Karpas-422 (cell line): Measurements from ENCODE around the gene NR6A1. TPM values are rescaled to one million over a fixed set of nuclear protein-coding genes. Genes with fewer than 3 reads are reported as not detected.

Experiments
- DNase-seq: peaks from one replicate; pipeline ENCODE4 v3.0.0-alpha.2; 2015
- H2AFZ ChIP-seq: fragments of 200-600 bp; sonication (generic); 2 replicates; pipeline ENCODE4 v1.6.1; 2014; ENCODE audit warnings: antibody characterized with exemption, low read length, mixed read lengths
- H3K27ac ChIP-seq: fragments of 200-600 bp; sonication (generic); 2 replicates; pipeline ENCODE4 v1.5.1; 2014; ENCODE audit warnings: mild to moderate bottlenecking, low read length, moderate library complexity
- H3K27me3 ChIP-seq: fragments of 200-600 bp; sonication (generic); 2 replicates; pipeline ENCODE4 v1.6.1; 2014; ENCODE audit warnings: low read length, mixed read lengths
- H3K36me3 ChIP-seq: fragments of 200-600 bp; sonication (generic); 2 replicates; pipeline ENCODE4 v1.6.1; 2014; ENCODE audit warnings: low read length, mixed read lengths; ENCODE audit not compliant: insufficient read depth
- H3K4me1 ChIP-seq: fragments of 200-600 bp; sonication (generic); 2 replicates; pipeline ENCODE4 v1.6.1; 2014; ENCODE audit warnings: mild to moderate bottlenecking, low read length, mixed read lengths
- H3K4me2 ChIP-seq: fragments of 200-600 bp; sonication (generic); 2 replicates; pipeline ENCODE4 v1.6.1; 2014; ENCODE audit warnings: low read length, low read depth, mild to moderate bottlenecking; ENCODE audit not compliant: poor library complexity, severe bottlenecking
- H3K4me3 ChIP-seq: fragments of 200-600 bp; sonication (generic); 2 replicates; pipeline ENCODE4 v1.5.1; 2014; ENCODE audit warnings: mild to moderate bottlenecking, antibody characterized with exemption, low read length, mixed read lengths
- H3K79me2 ChIP-seq: fragments of 200-600 bp; sonication (generic); 2 replicates; pipeline ENCODE4 v1.6.1; 2014; ENCODE audit warnings: mild to moderate bottlenecking, low read length, mixed read lengths
- H3K9ac ChIP-seq: fragments of 200-600 bp; sonication (generic); 2 replicates; pipeline ENCODE4 v1.6.0; 2014; ENCODE audit warnings: low read length
- H3K9me2 ChIP-seq: fragments of 200-600 bp; sonication (generic), shearing (Covaris generic); replicated peaks from 2 replicates; pipeline ENCODE4 v1.6.0; 2014; ENCODE audit warnings: mild to moderate bottlenecking, low read length, moderate library complexity; ENCODE audit not compliant: insufficient read depth
- H3K9me3 ChIP-seq: fragments of 300-700, 200-600 bp; sonication (generic); 2 replicates; pipeline ENCODE4 v1.6.1; 2014; ENCODE audit warnings: low read length, mixed read lengths
- H4K20me1 ChIP-seq: fragments of 200-600 bp; sonication (generic); 2 replicates; pipeline ENCODE4 v1.6.1; 2014; ENCODE audit warnings: mild to moderate bottlenecking, antibody characterized with exemption, low read length, low read depth; ENCODE audit not compliant: insufficient read depth
- total RNA-seq: library from RNA; depleted of rRNA; stranded (reverse); fragments of >200 nt; shearing (Covaris generic); gene quantifications from 2 replicates; pipeline ENCODE4 v1.2.3, GENCODE V29; 2014; ENCODE audit warnings: low replicate concordance

Gene NR6A1
- total RNA-seq, 1 experiment from 2014 or later, result 3.1 TPM

DNA sequence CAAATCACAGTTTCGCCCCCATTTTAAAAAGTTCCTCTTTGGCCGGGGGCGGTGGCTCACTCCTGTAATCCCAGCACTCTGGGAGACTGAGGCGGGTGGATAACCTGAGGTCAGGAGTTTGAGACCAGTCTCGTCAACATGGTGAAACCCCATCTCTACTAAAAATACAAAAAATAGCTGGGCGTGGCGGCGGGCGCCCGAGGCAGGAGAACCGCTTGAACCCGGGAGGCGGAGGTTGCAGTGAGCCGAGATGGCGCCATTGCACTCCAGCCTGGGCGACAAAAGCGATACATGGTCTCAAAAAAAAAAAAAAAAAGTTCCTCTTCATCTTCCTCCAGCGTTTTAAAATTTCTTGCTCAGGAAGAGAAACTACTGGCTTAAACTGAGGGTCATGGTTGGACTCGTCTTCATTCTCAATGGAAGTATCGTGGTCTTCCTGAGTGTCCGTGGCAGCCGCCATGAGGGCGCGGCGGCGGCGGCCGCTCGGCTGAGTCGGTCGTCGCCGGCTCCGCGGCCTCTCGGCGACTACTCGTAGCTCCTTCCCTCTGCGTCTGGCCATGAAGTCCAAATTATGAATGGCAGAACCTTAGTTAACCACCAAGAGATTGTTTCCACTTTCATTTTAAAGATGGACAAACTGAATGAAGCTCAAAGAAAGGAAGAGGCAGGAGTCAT is 171.9 kb downstream of the NR6A1 start:
- H4K20me1 ChIP-seq, result 0 out of 2 replicates have a peak, but pooled peaks cover 5% of the 10 kb centered on the region

DNA sequence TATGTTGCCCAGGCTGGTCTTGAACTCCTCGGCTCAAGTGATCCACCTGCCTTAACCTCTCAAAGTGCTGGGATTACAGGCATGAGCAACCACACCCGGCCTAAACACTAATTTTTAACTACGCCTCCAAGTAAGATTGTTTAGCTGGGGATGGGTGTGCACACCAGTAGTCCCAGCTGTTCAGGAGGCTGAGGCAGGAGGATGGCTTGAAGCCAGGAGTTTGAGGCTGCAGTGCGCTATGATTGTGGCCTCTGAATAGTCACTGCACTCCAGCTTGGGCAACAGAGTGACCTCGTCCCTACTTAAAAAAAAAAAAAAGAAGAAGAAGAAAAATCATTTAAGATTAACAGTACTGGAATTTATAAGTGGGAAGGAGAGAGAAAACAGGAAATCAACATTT is 173.1 kb downstream of the NR6A1 start:
- Histone ChIP-seq H3K4me1 (no peaks in the 10 kb centered on the region), H3K9me2 (no peaks in the 10 kb centered on the region), H3K79me2 (no peaks in the 10 kb centered on the region), H3K27ac (no peak overlapping the region), H3K27me3 (no peaks in the 10 kb centered on the region), H3K9me3 (no peaks in the 10 kb centered on the region), H3K9ac (no peak overlapping the region), H2AFZ (no peak overlapping the region), H3K4me3 (no peak overlapping the region), H3K36me3 (no peaks in the 10 kb centered on the region), H4K20me1 (0 out of 2 replicates have a peak, but pooled peaks cover 3% of the 10 kb centered on the region), H3K4me2 (no peak overlapping the region)
- no peak for DNase-seq

More for the DNA sequence above, 171.9 kb downstream of the NR6A1 start:
- no peaks in the 10 kb centered on the region for H3K9me2 ChIP-seq
- no peaks in the 10 kb centered on the region for H3K36me3 ChIP-seq
- H3K4me1 ChIP-seq, result no peaks in the 10 kb centered on the region
- no peak for DNase-seq
- H3K27me3 ChIP-seq, result no peaks in the 10 kb centered on the region
- H3K4me3 ChIP-seq, result no peak overlapping the region
- H3K27ac ChIP-seq, result no peak overlapping the region
- H3K4me2 ChIP-seq, result no peak overlapping the region
- H2AFZ ChIP-seq, result no peak overlapping the region
- H3K79me2 ChIP-seq, result no peaks in the 10 kb centered on the region
- no peak overlapping the region for H3K9ac ChIP-seq
- no peaks in the 10 kb centered on the region for H3K9me3 ChIP-seq

DNA sequence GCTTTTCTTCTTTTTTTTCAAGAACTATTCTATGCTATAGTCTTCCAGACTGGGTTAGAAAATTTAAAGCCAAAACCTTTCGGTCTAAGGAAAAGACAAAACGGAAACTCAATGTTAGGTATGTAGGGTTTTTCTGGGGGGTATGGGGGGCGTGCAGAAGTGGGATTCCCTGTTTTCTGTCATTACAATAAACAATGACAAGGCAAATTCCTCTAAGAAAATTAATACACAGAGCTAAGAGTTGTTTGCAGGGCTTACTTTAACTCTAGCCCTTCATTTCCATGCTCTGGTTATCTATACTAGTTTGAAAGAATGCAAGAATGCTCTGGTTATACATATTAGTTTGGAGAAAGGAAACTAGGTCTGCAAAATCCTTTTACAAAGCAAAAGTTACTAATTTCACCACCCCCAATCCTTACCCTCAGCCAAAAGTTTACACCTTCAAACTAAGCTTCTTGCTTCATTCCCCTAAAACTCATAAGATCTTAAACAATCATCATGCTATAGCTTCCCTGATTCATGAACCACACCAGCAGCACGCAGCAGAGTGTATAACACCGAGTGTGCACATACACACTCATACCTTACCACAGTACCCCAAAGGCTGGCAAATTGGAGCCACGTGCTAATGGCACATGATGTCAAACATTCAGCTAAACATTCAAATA is 174.8 kb downstream of the NR6A1 start:
- Histone ChIP-seq H3K27ac (no peak overlapping the region), H3K9me2 (no peaks in the 10 kb centered on the region), H3K4me1 (no peaks in the 10 kb centered on the region), H3K36me3 (no peaks in the 10 kb centered on the region), H3K27me3 (no peaks in the 10 kb centered on the region), H3K4me2 (no peak overlapping the region), H3K79me2 (no peaks in the 10 kb centered on the region), H3K9ac (no peak overlapping the region), H3K4me3 (no peak overlapping the region), H2AFZ (no peak overlapping the region), H3K9me3 (no peaks in the 10 kb centered on the region), H4K20me1 (0 out of 2 replicates have a peak, but pooled peaks cover 5% of the 10 kb centered on the region)
- DNase-seq, result no peak

DNA sequence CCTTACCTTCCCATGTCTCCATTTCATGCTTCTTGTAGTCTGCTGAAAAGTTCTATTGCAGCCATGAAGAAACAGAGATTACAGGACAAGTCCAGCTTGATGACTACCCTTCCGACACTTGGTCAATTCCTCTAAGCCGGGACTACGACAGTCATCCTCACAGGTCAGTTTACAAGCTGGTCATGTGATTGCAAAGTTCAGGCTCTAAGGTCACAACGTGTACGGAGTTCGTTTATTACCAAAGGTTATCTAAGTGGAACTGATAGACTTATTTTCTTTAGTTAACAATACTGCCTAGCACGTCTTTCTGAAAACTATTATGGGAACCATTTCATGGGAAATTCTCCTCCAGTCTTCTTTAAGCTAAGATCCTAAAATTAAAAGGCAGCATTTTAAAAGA is 175.4 kb downstream of the NR6A1 start:
- H3K9ac ChIP-seq, result no peak overlapping the region

DNA sequence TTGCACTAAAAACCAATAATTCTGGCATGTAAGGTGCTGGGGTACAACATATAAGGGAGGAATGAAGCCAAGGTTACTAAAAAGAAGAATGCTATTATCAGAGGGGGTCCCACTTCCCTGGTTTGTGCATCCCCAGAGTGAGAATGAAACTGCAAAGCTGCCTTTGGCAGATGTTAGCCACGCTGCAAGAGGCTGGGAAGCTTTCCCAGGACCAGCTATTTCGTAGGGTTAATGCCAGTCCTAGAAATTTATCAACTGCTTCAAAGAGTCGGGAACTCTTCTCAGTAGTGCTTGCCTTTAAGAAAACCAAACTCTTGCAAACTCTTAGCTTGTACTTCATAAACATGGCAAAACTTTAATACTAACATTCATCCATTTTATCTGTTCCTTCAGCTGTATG is 176.4 kb downstream of the NR6A1 start:
- no peak overlapping the region for H2AFZ ChIP-seq
- no peak for DNase-seq
- no peaks in the 10 kb centered on the region for H3K9me3 ChIP-seq
- no peak overlapping the region for H3K4me2 ChIP-seq
- H3K36me3 ChIP-seq, result no peaks in the 10 kb centered on the region
- H3K27me3 ChIP-seq, result no peaks in the 10 kb centered on the region
- H3K27ac ChIP-seq, result no peak overlapping the region
- H3K9ac ChIP-seq, result no peak overlapping the region
- 0 out of 2 replicates have a peak, but pooled peaks cover 9% of the 10 kb centered on the region for H4K20me1 ChIP-seq
- H3K4me3 ChIP-seq, result no peak overlapping the region
- H3K9me2 ChIP-seq, result no peaks in the 10 kb centered on the region
- no peaks in the 10 kb centered on the region for H3K79me2 ChIP-seq
- H3K4me1 ChIP-seq, result no peaks in the 10 kb centered on the region

More for the DNA sequence above, 175.4 kb downstream of the NR6A1 start:
- Histone ChIP-seq H4K20me1 (0 out of 2 replicates have a peak, but pooled peaks cover 9% of the 10 kb centered on the region), H3K27ac (no peak overlapping the region), H3K9me2 (no peaks in the 10 kb centered on the region), H3K36me3 (no peaks in the 10 kb centered on the region), H3K4me2 (no peak overlapping the region), H3K79me2 (no peaks in the 10 kb centered on the region), H2AFZ (no peak overlapping the region), H3K4me1 (no peaks in the 10 kb centered on the region), H3K4me3 (no peak overlapping the region), H3K27me3 (no peaks in the 10 kb centered on the region), H3K9me3 (no peaks in the 10 kb centered on the region)
- no peak for DNase-seq

DNA sequence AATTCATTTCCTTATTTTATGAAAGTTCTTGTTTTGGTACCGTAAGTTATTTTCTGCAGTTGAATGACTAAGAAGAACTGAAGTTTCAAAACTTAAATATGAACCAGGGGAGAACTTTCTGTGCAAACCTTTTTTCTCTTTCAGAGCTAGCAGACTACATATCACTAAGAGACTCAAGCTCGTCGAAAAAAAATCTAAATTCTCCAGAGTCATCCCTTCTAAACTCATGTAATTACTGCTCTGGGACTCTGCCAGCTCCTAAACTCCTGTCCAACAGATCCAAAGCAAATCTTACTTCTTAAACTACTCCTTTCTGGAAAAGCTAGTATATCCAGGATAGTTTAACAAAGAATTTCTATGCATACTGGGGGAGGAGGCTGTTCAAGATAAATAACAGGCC is 176.9 kb downstream of the NR6A1 start:
- no peaks in the 10 kb centered on the region for H3K4me1 ChIP-seq
- DNase-seq, result no peak
- H3K4me2 ChIP-seq, result no peak overlapping the region
- H3K4me3 ChIP-seq, result no peak overlapping the region
- H3K9ac ChIP-seq, result no peak overlapping the region
- H3K27ac ChIP-seq, result no peak overlapping the region
- H3K79me2 ChIP-seq, result no peaks in the 10 kb centered on the region
- H3K36me3 ChIP-seq, result no peaks in the 10 kb centered on the region
- 0 out of 2 replicates have a peak, but pooled peaks cover 9% of the 10 kb centered on the region for H4K20me1 ChIP-seq
- H3K9me3 ChIP-seq, result no peaks in the 10 kb centered on the region
- no peaks in the 10 kb centered on the region for H3K27me3 ChIP-seq
- no peaks in the 10 kb centered on the region for H3K9me2 ChIP-seq
- H2AFZ ChIP-seq, result no peak overlapping the region

DNA sequence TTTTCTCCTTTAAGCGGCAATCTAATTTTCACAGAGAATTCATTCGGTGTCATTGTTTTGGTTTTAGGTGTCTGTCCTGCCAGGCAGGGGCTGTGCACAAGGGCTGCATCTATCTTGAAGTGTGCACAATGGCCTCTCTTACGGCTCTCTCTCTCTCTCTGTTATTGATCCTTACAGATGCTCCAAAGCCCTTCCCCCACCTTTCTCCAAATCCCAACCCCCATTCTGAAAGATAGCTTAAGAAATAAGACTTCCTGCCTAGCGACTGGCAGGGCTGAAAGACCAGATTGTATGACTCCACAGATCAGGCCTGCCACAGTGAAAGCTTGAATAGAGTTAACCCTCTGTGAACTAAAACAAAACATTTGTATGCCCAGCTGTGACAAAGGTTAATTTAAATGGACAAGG is 177.5 kb downstream of the NR6A1 start:
- H3K27ac ChIP-seq, result no peak overlapping the region
- no peak overlapping the region for H3K4me2 ChIP-seq
- H3K79me2 ChIP-seq, result no peaks in the 10 kb centered on the region
- H3K36me3 ChIP-seq, result no peaks in the 10 kb centered on the region
- DNase-seq, result no peak
- H3K4me3 ChIP-seq, result no peak overlapping the region
- no peaks in the 10 kb centered on the region for H3K27me3 ChIP-seq
- H2AFZ ChIP-seq, result no peak overlapping the region
- 0 out of 2 replicates have a peak, but pooled peaks cover 9% of the 10 kb centered on the region for H4K20me1 ChIP-seq
- H3K9me3 ChIP-seq, result no peaks in the 10 kb centered on the region
- H3K9me2 ChIP-seq, result no peaks in the 10 kb centered on the region
- H3K9ac ChIP-seq, result no peak overlapping the region
- no peaks in the 10 kb centered on the region for H3K4me1 ChIP-seq

DNA sequence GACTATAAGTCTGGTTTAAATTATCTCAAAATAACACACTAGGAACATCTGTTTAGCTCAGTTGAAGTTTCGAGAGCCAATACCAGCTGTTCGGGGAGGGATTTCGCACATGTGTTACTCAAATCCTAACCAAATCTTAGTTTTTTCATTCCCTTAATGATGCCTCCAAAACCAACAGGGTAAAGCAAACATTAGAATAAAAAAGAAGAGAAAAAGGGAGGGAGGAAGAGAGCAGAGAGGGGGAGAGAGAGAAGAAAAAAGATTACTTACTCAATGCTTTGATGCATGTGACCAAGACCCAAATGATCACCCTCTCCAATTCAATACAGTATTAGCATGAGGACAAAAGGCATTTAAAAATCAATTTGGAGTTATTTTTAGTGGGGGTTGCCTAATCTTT is 177.9 kb downstream of the NR6A1 start:
- H4K20me1 ChIP-seq, result 0 out of 2 replicates have a peak, but pooled peaks cover 9% of the 10 kb centered on the region
- H3K4me1 ChIP-seq, result no peaks in the 10 kb centered on the region
- no peak overlapping the region for H3K9ac ChIP-seq
- no peaks in the 10 kb centered on the region for H3K27me3 ChIP-seq
- H2AFZ ChIP-seq, result no peak overlapping the region
- H3K9me3 ChIP-seq, result no peaks in the 10 kb centered on the region
- no peaks in the 10 kb centered on the region for H3K79me2 ChIP-seq
- H3K9me2 ChIP-seq, result no peaks in the 10 kb centered on the region
- no peak for DNase-seq
- H3K27ac ChIP-seq, result no peak overlapping the region
- no peak overlapping the region for H3K4me2 ChIP-seq
- H3K36me3 ChIP-seq, result no peaks in the 10 kb centered on the region
- H3K4me3 ChIP-seq, result no peak overlapping the region
